IMR-90 (cell line): Measurements from ENCODE around the gene NECTIN2. TPM values are rescaled to one million over a fixed set of nuclear protein-coding genes. Genes with fewer than 3 reads are reported as not detected.
A peak's percentile ranks its signal among the peaks of the same experiment; 100 is the strongest.

Experiments used
- ATAC-seq: fragments of 200-7000 bp; cut with Tn5 transposase; 2 replicates; pipeline ENCODE4 v1.9.1; 2020; ENCODE audit warnings: low read depth, mild to moderate bottlenecking, moderate library complexity
- BruUV-seq: library from RNA; stranded (reverse); fragments of 400-500 nt; replicated peaks from 2 replicates; lab custom pipeline; 2021; lab: Mats Ljungman, UMichigan
- CTCF ChIA-PET: fragments of 300-600 bp; formaldehyde crosslinking; extraction: SDS; loops from one replicate; lab custom pipeline; 2021; ENCODE audit warnings: antibody characterized with exemption; lab: Yijun Ruan, JAX
- POLR2A ChIA-PET: fragments of 300-600 bp; sonication (Branson Sonifier 250); formaldehyde crosslinking; loops from one replicate; lab custom pipeline; 2022; ENCODE audit warnings: antibody characterized with exemption; ENCODE audit not compliant: unreplicated experiment; lab: Charles Lee
- DNase-seq: peaks from one replicate; pipeline ENCODE4 v3.0.0; 2013
- H2AFZ ChIP-seq: replicated peaks from 2 replicates; pipeline ENCODE3; 2013; ENCODE audit warnings: low read length, mild to moderate bottlenecking; ENCODE audit not compliant: poor library complexity
- H2AK5ac ChIP-seq: 2 replicates; pipeline ENCODE4 v1.6.1; 2013; ENCODE audit warnings: low read depth, low read length, inconsistent platforms
- H2AK9ac ChIP-seq: replicated peaks from 2 replicates; pipeline ENCODE3; 2013; ENCODE audit warnings: mild to moderate bottlenecking, low read depth, low read length, moderate library complexity; ENCODE audit not compliant: poor library complexity
- H2BK120ac ChIP-seq: 2 replicates; pipeline ENCODE4 v1.6.1; 2013; ENCODE audit warnings: low read depth, low read length, inconsistent platforms
- H2BK15ac ChIP-seq: 3 replicates; pipeline ENCODE4 v1.6.1; 2013; ENCODE audit warnings: low read depth, low read length, inconsistent platforms
- H2BK20ac ChIP-seq: 2 replicates; pipeline ENCODE4 v1.6.1; 2013; ENCODE audit warnings: low read depth, mild to moderate bottlenecking, inconsistent platforms, low read length, moderate library complexity
- H2BK5ac ChIP-seq: 2 replicates; pipeline ENCODE4 v1.6.1; 2013; ENCODE audit warnings: mild to moderate bottlenecking, low read depth, low read length, inconsistent platforms; ENCODE audit not compliant: poor library complexity, severe bottlenecking
- H3K14ac ChIP-seq: replicated peaks from 2 replicates; pipeline ENCODE4 v1.6.1; 2013; ENCODE audit warnings: low read depth, low read length, inconsistent platforms
- H3K18ac ChIP-seq: 2 replicates; pipeline ENCODE4 v1.6.1; 2013; ENCODE audit warnings: low read depth, low read length, control low read depth
- H3K23ac ChIP-seq: 2 replicates; pipeline ENCODE4 v1.6.1; 2013; ENCODE audit warnings: low read depth, low read length, inconsistent platforms
- H3K27ac ChIP-seq: 2 replicates; pipeline ENCODE4 v1.5.1; 2013; ENCODE audit warnings: mild to moderate bottlenecking, control low read depth, low read length; ENCODE audit not compliant: insufficient read depth
- H3K27me3 ChIP-seq: 2 replicates; pipeline ENCODE4 v1.6.1; 2013; ENCODE audit warnings: low read length; ENCODE audit not compliant: control insufficient read depth, insufficient read depth
- H3K36me3 ChIP-seq: 2 replicates; pipeline ENCODE4 v1.6.1; 2013; ENCODE audit warnings: low read length, mixed read lengths; ENCODE audit not compliant: control insufficient read depth, insufficient read depth
- H3K4ac ChIP-seq: 2 replicates; pipeline ENCODE4 v1.6.1; 2013; ENCODE audit warnings: low read depth, low read length, inconsistent platforms
- H3K4me1 ChIP-seq: 2 replicates; pipeline ENCODE4 v1.6.1; 2013; ENCODE audit warnings: low read length, mixed read lengths; ENCODE audit not compliant: control insufficient read depth, insufficient read depth
- H3K4me2 ChIP-seq: 2 replicates; pipeline ENCODE4 v1.6.1; 2013; ENCODE audit warnings: low read depth, mild to moderate bottlenecking, control low read depth, low read length, moderate library complexity
- H3K4me3 ChIP-seq: 2 replicates; pipeline ENCODE4 v1.5.1; 2013; ENCODE audit warnings: low read depth, mild to moderate bottlenecking, control low read depth, low read length, moderate library complexity; ENCODE audit not compliant: insufficient read depth
- H3K56ac ChIP-seq: 2 replicates; pipeline ENCODE4 v1.6.1; 2013; ENCODE audit warnings: low read length, inconsistent platforms; ENCODE audit not compliant: insufficient read depth; ENCODE audit errors: extremely low read depth
- H3K79me1 ChIP-seq, 2 experiments: 2 replicates each; pipeline ENCODE4 v1.6.1; 2013; ENCODE audit warnings: low read length in 2 of 2, inconsistent platforms in 1 of 2, low read depth in 1 of 2
- H3K9ac ChIP-seq: 2 replicates; pipeline ENCODE4 v1.6.1; 2013; ENCODE audit warnings: low read depth, low read length, control low read depth
- H3K9me1 ChIP-seq: 2 replicates; pipeline ENCODE4 v1.6.1; 2013; ENCODE audit warnings: low read length, inconsistent platforms; ENCODE audit not compliant: insufficient read depth
- H3K9me3 ChIP-seq: 2 replicates; pipeline ENCODE4 v1.6.1; 2013; ENCODE audit warnings: low read length; ENCODE audit not compliant: control insufficient read depth, insufficient read depth
- H4K20me1 ChIP-seq: 2 replicates; pipeline ENCODE4 v1.6.1; 2013; ENCODE audit warnings: low read length, inconsistent platforms; ENCODE audit not compliant: insufficient read depth
- H4K5ac ChIP-seq: 2 replicates; pipeline ENCODE4 v1.6.1; 2013; ENCODE audit warnings: mild to moderate bottlenecking, low read depth, low read length, control low read depth
- H4K8ac ChIP-seq, 2 experiments: 2 replicates each; pipeline ENCODE4 v1.6.1; 2013; ENCODE audit warnings: low read depth in 2 of 2, low read length in 2 of 2, control low read depth in 1 of 2, inconsistent platforms in 1 of 2
- H4K91ac ChIP-seq: 2 replicates; pipeline ENCODE4 v1.6.1; 2013; ENCODE audit warnings: low read depth, low read length, inconsistent platforms; ENCODE audit not compliant: insufficient read depth
- CEBPB ChIP-seq: IDR thresholded peaks from 2 replicates; pipeline ENCODE4 v1.6.1; 2012; ENCODE audit warnings: low read depth, low read length, improper control_type of control experiment
- MAZ ChIP-seq: IDR thresholded peaks from 2 replicates; pipeline ENCODE4 v1.6.1; 2012; ENCODE audit warnings: low read depth, mild to moderate bottlenecking, low read length, improper control_type of control experiment, moderate library complexity, borderline replicate concordance
- RAD21 ChIP-seq: IDR thresholded peaks from 2 replicates; pipeline ENCODE4 v1.6.1; 2012; ENCODE audit warnings: low read length, improper control_type of control experiment
- RFX5 ChIP-seq: IDR thresholded peaks from 2 replicates; pipeline ENCODE4 v1.8.0; 2012; ENCODE audit warnings: low read depth, mild to moderate bottlenecking, low read length, moderate library complexity
- SMC3 ChIP-seq: fragments of 150-350 bp; IDR thresholded peaks from 2 replicates; pipeline ENCODE4 v1.6.1; 2016; ENCODE audit warnings: low read depth, mild to moderate bottlenecking, antibody characterized with exemption, low read length, moderate library complexity
- WGBS, 2 experiments: methylation state at CpG; one replicate each; pipeline versions ENCODE4 v1.1.5 to v1.1.7; 2013; ENCODE audit warnings: missing lambda C conversion rate in 2 of 2; ENCODE audit not compliant: insufficient read length in 1 of 2; ENCODE audit errors: extremely low coverage in 2 of 2; 5-methylcytosine and 5-hydroxymethylcytosine counted together
- dilution Hi-C: fragments of 300-500 bp; cut with HindIII; formaldehyde crosslinking; loops from one replicate; pipeline ENCODE4 v1.14.3; 2018; ENCODE audit warnings: low sequenced_read_pairs; ENCODE audit not compliant: unreplicated experiment
- in situ Hi-C: fragments of 300-500 bp; cut with MboI; formaldehyde crosslinking; loops from 3 replicates; pipeline ENCODE4 v1.14.3; 2019; ENCODE audit warnings: low sequenced_read_pairs, inconsistent platforms, mixed read lengths
- intact Hi-C: fragments of 100-400 bp; cut with micrococcal nuclease; formaldehyde crosslinking; loops from 2 replicates; pipeline ENCODE4 v1.10.0; 2022
- polyA plus RNA-seq, 3 experiments: library from polyadenylated mRNA; depleted of rRNA; stranded (reverse); fragments of >200 nt; gene quantifications; 2 replicates each; pipeline ENCODE4 v1.2.3, GENCODE V29; 2012; ENCODE audit warnings: low replicate concordance in 1 of 3
- total RNA-seq: library from RNA; depleted of rRNA; stranded (reverse); fragments of >200 nt; gene quantifications from 2 replicates; pipeline ENCODE4 v1.2.3, GENCODE V29; 2012
- TF ChIP-seq, protein P1 (sequence below): fragments of 150-350 bp; IDR thresholded peaks from 2 replicates; pipeline ENCODE4 v1.6.1; 2016; ENCODE audit warnings: low read depth, mild to moderate bottlenecking, low read length, moderate library complexity, borderline replicate concordance

Gene NECTIN2
- total and polyA plus RNA-seq, 2 of the 4 experiments (the other 2 are of a cell fraction): 77.8 to 170 TPM

DNA sequence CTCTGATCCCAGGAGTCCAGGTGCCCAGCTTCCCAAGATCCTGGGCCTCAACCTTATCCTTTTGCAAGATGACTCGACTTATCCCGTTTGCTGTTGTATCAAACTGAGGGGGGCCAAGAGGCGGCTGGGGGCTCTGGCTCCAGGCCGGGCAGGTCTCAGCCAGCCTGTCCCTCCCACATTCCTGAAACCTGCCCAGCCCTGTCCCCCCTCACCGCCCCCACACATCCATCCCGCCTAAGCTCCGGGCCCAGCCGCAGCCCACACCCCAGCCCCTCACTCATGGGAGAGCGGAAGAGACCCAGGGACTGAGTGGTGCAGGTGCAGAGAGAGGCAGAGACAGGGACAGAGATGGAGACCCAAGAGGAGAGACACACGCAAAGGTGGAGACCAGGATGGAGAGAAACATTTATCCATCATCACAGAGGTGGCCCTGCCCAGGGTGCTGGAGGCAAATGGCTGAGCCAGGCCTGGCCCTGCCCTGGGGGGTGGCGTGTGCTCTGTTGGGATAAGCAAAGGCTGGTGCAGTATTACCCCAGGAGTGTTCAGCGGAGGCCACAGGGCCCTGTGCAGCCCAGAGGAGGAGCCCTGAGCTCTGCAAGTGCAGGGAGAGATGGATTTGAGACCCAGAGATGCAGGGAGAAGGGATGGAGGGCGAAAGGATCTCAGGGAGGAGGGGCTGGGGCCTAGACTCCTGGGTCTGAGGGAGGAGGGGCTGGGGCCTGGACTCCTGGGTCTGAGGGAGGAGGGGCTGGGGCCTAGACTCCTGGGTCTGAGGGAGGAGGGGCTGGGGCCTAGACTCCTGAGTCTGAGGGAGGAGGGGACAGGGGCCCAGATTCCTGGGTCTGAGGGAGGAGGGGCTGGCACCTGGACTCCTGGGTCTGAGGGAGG, 35.6 kb upstream of the NECTIN2 start:
- peak overlapping the region; percentile 16; the same call in 1 of the 2 replicates for H2AK5ac ChIP-seq
- H4K8ac ChIP-seq: no peak overlapping the region
- H4K5ac ChIP-seq: no peak overlapping the region
- H3K36me3 ChIP-seq: peaks cover 16% of the 10 kb centered on the region
- intact Hi-C loops (no loop called here), dilution Hi-C loops (no loop called here), in situ Hi-C loops (no loop called here)
- ChIA-PET CTCF (no interaction called here), POLR2A (interaction anchor here (0.6 kb wide), 1 partner anchor 10 kb away, joined by 7 read pairs; no protein-coding TSS in a partner anchor)
- H2BK15ac ChIP-seq: no peak overlapping the region
- H3K9ac ChIP-seq: no peak overlapping the region
- no peak overlapping the region for H3K56ac ChIP-seq
- H3K27ac ChIP-seq: no peak overlapping the region
- peaks cover 5 to 9% of the 10 kb centered on the region in 2 experiments; a peak in 2 of 4 replicates for H3K79me1 ChIP-seq
- WGBS, 2 experiments: 100% methylated on average over 1 of the region's 13 CpGs; no CpG with 5 or more reads in 1 of the 2 experiments
- no peak overlapping the region for H3K4ac ChIP-seq
- ATAC-seq (no peak), DNase-seq (no peak)
- no peak overlapping the region for H3K4me3 ChIP-seq
- no TSS peak for BruUV-seq
- no peak overlapping the region for H2AK9ac ChIP-seq
- no peaks in the 10 kb centered on the region for H3K27me3 ChIP-seq
- H4K20me1 ChIP-seq: no peaks in the 10 kb centered on the region
- no peak overlapping the region for H2BK120ac ChIP-seq
- peaks cover 15% of the 10 kb centered on the region for H3K4me1 ChIP-seq
- no peak overlapping the region for H3K4me2 ChIP-seq
- H2BK20ac ChIP-seq: no peak overlapping the region
- no peaks in the 10 kb centered on the region for H3K9me3 ChIP-seq
- H4K91ac ChIP-seq: no peak overlapping the region
- no peak overlapping the region for H3K18ac ChIP-seq
- H3K9me1 ChIP-seq: no peaks in the 10 kb centered on the region
- H2AFZ ChIP-seq: no peak overlapping the region
- H2BK5ac ChIP-seq: no peak overlapping the region
- TF ChIP-seq RAD21 (no peak), SMC3 (no peak), MAZ (no peak), CEBPB (no peak), RFX5 (no peak)
- TF ChIP-seq, protein P1, sequence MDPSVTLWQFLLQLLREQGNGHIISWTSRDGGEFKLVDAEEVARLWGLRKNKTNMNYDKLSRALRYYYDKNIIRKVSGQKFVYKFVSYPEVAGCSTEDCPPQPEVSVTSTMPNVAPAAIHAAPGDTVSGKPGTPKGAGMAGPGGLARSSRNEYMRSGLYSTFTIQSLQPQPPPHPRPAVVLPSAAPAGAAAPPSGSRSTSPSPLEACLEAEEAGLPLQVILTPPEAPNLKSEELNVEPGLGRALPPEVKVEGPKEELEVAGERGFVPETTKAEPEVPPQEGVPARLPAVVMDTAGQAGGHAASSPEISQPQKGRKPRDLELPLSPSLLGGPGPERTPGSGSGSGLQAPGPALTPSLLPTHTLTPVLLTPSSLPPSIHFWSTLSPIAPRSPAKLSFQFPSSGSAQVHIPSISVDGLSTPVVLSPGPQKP: no peak
- no peak overlapping the region for H3K14ac ChIP-seq
- H3K23ac ChIP-seq: no peak overlapping the region
